Amniotic stem cell (primary cell): ENCODE data around the gene RAB6A.
"Not testable (repeated sequence)": the region's sequence is repeated elsewhere in the genome, so short reads cannot be mapped to it uniquely, and the experiment has no call there.

Experiments
- DNase-seq: peaks from one replicate; lab custom pipeline; 2025; lab: John Stamatoyannopoulos, UW

The RAB6A gene

DNA sequence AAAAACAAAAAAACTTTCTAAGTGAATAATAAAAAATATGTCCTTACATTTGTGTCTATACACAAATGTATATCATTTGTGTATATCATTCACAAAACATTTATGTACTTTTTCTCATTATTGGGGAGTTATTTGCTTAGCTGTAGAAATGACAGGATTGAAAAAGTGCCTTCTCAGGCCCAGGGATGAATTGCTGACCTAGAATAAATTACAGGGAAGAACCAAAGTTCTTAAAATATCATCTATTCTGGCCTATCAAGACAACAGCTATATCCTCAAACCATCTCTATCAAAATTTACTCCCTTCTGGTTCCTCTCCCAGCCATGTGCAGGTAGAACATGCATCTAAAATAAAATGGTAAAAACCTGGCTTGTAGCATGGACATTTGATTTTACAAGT, 1.9 kb upstream of the RAB6A start:
- DNase-seq = no peak

DNA sequence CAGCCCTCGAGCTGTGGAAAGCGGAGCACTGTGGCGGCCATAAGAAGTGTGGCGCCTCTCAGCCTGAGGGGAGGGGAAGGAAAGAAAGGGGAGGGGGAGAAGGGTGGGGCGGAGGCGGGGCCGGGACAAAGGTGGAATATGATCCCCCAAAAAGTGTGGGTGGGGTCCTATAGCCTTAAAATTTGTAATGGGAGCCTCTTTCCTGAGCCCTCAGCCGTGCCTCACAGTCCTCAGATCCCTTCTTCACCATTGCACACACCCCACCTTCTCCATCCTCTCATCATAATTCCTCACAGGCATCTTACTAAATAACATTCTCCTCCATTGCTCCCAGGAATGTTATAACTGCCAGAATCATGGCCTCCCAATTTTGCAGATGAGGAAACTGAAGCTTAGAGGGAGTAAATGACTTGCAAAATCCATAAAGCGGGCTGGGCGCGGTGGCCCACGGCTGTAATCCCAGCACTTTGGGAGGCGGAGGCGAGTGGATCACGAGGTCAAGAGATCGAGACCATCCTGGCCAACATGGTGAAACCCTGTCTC, 600 bp upstream of the RAB6A start:
- no peak for DNase-seq

DNA sequence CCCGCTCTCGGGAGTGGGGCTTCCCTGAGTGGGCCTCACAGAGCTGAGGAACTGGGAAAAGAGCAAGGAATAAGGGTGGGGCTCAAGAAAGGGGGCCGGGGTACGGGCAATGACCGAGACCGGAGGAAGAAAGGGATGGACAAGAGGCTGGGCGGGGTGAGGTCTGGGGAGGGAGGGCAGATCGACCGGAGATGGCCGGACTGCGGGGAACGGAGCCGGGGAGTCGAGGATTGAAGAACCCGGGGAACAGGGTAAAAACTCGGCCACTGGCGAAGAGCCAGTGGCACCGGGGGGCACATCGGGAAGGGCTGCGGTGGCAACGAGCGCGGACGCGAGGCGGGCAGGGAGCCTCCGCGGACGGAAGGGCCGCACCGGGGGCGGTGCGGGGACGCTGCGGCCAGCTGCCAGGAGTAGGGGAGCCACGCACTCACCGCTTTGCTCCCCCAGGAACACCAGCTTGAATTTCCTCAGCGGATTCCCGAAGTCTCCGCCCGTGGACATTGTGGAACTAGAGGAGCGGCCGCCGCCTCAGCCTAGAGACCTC, 667 bp downstream of the RAB6A start:
- DNase-seq = no peak

DNA sequence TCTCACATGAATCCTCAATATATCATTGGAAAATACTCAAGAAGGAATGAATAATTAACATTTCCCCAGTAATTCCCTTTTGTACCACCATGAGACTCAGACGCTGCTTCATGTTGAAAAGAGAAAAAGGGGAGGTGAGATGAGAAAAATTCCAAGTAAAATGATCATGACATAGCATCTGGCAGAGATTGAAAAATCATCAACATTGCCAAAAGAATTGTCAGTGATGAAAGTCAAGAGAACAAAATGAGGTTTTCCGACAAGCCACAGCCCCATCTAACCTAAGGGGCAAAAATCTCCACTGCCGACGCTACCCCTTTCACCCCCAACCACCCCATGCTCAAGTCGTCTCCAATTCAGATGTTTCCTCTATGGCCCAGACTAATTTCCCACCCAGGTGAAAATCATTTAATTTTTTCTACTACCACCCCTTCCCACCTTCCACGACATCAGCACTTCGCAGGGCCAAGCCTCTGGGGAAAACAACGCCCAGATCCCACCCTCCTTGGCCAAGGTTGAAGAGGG, 1.2 kb downstream of the RAB6A start:
- no peak for DNase-seq

DNA sequence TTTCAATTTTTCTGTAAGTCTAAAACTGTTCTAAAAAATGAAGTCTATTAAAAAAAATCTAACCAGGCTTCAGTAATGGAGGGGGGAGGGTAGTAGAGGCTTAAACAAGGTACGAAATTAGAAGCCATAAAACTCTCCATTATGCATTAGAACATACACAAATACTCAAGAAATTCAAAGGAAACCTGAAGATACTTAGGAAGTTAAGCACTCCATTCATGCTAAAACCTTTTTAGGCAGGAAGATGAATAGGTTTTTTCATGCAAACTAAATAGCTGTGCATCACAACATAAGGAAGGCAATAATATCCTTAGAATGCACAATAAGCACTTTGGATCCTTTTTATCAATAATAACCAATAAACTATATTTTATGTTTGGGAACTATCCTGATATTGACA, 2.4 kb downstream of the RAB6A start:
- DNase-seq = no peak

DNA sequence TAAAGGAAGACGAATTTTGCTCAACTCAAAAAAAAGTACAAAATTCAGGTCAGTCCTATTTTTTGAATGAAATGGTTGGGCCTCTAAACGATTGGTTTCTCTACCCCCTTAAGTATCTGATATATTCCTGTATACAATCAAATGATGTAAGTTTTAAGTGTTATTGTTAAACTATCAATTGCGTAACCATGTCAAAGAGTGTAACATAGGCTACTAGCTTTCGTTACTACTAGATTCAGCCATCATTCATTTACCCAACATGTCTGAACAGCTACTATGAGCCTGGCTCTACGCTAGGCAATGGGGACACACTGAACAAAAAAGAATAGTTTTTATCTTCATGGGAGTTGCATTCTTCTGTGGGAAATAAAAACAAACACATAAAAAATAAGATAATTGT, 3.3 kb downstream of the RAB6A start:
- DNase-seq = no peak

DNA sequence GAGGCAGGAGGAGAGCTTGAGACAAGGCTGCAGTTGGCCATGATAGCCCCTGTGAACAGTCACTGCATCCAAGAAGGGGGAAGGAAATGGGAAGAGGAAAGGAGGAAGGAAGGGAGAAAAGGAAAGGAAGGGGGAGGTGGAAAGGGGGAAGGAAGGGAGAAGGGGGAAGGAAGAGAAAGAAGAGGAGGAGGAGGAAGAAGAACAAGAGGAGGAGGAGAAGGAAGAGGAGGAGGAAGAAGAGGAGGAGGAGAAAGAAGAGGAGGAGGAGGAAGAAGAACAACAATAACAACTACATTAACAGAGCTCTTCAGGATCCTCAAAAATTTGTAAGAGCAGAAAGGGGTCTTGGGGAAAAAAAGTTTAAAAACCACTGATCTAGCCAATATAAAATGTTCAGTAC, 5.2 kb downstream of the RAB6A start:
- DNase-seq = no peak

DNA sequence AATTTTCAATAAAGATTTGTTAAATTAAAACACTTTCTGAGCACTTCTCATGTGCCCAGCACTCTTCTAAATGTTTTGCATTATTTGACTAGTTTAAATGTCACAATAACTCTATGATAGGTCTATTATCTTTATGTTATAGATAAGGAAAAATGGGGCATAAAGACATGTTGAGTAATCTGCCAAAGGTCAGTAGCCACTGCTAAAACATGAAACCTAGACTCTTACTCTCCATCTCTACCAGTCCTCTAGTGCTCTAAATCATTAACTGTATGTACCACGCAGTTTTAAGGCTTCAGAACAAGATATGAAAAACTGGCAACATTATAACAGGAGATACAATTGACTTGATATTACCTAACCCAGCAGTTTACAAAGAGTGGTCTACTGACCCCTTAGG, 6.9 kb downstream of the RAB6A start:
- DNase-seq = no peak

DNA sequence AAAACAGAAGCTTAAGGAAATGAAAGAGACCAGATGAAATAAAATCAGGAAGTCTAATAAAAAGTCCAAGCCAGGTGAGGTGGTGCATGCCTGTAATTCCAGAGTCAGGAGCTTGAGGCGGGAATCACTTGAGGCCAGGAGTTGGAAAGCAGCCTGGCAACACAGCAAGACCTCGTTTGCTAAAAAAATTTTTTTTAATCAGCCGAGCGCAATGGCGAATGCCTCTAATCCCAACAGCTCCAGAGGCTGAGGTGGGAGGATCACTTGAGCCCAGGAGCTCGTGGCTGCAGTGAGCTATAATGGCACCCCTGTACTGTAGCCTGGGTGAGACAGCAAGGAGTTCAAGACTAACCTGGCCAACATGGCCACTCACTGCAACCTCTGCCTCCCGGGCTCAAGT, 8.0 kb downstream of the RAB6A start:
- DNase-seq = no peak

DNA sequence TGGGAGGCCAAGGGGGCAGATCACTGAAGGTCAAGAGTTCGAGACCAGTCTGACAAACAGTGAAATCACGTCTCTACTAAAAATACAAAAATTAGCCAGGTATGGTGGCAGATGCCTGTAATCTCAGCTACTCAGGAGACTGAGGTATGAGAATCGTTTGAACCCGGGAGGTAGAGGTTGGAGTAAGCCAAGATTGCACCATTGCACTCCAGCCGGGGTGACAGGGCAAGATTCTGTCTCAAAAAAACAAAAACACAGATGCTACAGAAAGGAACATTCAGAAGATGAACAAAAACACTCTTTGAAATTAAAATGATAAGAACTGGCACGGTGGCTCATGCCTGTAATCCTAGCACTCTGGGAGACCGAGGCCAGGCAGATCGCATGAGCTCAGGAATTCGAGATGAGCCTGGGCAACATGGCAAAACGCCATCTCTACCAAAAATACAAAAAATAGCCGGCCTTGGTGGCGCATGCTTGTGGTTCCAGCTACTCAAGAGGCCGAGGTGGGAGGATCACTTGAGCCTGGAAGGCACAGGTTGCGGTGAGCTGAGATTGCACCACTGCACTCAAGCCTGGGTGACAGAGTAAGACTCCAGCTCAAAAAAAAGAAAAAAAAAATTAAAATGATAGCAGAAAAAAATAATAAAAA, 8.5 kb downstream of the RAB6A start:
- no peak for DNase-seq

DNA sequence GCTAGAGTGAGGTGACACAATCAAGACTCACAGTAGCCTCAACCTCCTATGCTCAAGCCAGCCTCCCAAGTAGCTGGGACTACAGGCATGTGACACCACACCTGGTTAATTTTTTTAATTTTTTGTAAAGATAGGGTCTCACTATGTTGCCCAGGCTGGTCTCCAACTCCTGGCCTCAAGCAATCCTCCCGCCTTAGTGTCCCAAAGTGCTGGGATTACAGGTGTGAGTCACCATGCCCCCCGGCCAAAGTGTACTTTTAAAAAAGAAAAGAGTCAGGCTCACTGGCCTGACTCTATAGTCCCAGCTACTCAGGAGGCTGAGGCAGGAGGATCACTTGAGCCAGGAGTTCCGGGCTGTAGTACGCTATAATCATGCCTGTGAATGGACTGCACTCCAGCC, 10.0 kb downstream of the RAB6A start:
- not testable (repeated sequence) for DNase-seq

DNA sequence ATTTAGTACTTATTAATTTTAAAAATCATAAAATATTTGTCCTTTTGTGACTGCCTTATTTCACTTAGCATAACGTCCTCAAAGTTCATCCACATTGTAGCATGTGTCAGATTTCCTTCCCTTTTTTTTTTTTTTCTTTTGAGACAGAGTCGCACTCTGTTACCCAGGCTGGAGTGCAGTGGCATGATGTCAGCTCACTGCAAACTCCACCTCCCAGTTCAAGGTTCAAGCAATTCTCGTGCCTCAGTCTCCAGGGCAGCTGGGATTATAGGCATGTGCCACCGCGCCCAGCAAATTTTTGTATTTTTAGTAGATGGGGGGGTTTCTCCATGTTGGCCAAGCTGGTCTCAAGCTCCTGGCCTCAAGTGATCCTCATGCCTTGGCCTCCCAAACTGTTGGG, 10.6 kb downstream of the RAB6A start:
- no peak for DNase-seq

DNA sequence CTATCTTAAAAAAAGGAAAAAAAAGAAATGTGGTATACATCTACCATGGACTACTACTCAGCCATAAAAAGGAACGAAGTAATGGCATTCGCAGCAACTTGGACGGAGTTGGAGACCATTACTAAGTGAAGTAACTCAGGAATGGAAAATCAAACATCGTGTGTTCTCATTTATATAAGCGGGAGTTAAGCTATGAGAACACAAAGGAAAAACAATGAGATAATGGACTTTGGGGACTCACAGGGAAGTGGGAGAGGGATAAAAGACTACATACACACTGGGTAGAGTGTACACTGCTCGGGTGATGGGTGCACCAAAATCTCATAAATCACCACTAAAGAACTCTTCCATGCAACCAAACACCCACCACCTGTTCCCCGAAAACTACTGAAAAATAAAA, 11.8 kb downstream of the RAB6A start:
- no peak for DNase-seq

DNA sequence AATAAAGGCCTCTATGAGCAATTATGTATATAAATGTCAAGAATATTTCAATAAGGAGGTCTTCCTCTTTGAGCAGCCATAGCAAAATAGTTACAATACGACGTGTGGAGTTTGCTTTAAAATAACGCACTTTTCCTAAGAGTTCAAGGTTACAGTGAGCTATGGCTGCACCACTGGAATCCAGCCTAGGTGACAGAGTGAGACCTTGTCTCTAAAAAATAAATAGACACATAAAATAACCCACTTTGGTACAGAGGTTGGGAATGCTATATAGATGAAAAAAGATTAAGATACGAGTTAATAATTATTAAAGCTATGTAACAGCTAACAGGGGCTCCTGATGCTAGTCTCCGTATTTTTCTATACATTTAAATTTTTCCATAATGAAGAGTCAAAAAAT, 12.6 kb downstream of the RAB6A start:
- no peak for DNase-seq

DNA sequence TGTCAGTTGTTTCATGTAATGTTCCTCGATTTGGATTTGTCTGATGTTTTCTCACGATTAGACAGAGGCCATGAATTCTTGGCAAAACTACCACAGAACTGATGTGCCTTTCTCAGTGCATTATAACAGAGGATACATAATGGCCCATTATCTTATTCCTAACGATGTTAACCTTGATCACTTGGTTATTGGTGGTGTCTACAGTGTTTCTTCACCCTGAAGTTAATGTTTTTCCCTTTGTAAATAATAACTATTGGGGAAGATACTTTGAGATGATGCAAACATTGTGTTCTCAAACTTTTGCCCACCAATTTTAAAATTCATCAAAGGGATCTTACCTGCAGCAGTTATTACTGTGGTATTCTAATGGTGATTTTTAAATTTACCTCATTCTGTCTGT, 13.1 kb downstream of the RAB6A start:
- DNase-seq = no peak

DNA sequence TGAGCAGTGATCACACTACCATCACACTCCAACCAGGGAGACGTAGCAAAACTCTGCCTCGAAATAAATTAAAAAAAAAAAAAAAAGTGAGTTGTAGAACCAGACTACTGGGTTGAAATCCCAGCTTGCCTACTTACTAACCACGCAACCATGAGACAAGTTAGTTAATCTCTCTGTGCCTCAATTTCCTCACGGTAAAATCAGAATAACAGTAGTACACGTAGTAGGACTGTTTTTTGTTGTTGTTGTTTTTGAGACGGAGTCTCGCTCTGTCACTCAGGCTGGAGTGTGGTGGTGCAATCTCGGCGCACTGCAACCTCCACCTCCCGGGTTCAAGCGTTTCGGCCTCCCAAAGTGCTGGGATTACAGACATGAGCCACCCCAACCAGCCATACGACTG, 14.2 kb downstream of the RAB6A start:
- no peak for DNase-seq

DNA sequence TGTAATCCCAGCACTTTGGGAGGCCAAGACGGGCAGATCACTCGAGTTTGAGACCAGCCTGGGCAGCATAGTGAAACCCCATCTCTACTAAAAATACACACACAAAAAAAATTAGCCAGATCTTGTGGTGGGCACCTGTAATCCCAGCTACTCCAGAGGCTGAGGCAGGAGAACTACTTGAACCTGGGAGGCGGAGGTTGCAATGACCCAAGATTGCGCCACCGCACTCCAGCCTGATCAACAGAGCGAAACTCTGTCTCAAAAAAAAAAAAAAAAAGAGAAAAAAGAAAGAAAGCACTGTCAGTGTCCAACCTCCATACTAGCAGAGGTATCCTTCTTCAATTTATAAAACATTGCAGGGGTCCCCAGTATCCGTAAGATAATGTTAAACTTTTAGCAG, 17.8 kb downstream of the RAB6A start:
- DNase-seq = no peak

DNA sequence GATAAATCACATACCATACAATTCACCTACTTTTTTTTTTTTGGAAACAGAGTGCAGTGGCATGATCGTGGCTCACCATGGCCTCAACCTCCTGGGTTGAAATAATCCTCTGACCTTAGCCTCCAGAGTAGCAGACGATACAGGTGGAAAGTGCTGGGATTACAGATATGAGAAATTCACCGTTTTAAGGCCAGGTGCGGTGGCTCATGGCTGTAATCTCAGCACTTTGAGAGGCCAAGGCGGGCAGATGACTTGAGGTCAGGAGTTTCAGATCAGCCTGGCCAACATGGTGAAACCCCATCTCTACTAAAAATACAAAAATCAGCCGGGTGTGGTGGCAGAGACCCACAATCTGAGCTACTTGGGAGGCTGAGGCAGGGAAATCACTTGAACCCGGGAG, 24.9 kb downstream of the RAB6A start:
- DNase-seq = not testable (repeated sequence)

DNA sequence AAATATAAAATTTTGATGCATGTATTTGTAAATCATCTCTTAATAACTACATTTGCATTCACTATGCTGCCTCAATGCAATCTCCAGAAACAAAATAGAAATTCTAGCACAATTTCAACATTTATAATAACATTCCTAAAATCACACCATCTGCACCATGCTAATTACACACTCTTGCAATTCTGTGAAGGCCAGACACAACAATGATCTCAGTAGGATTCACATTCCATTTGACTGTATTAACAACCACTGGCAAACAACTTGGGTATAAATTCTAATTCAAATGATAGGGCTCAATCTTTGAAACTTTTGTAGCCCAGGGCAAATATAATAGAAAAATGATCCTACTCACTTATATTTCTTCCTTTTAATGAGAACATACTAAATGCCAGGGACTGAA, 25.9 kb downstream of the RAB6A start:
- DNase-seq = no peak

DNA sequence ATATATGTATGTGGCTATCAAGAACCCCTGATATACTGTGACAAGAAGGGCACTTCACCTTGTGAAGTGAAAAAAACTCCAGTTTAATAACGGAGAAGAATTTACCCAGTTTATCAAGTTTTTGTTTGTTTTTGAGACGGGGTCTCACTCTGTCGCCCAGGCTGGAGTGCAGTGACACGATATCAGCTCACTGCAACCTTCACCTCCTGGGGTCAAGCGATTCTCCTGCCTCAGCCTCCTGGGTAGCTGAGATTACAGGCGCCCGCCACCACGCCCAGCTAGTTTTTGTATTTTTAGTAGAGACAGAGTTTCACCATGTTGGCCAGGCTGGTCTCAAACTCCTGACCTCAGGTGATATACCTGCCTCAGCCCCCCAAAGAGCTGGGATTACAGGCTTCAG, 26.9 kb downstream of the RAB6A start:
- not testable (repeated sequence) for DNase-seq

DNA sequence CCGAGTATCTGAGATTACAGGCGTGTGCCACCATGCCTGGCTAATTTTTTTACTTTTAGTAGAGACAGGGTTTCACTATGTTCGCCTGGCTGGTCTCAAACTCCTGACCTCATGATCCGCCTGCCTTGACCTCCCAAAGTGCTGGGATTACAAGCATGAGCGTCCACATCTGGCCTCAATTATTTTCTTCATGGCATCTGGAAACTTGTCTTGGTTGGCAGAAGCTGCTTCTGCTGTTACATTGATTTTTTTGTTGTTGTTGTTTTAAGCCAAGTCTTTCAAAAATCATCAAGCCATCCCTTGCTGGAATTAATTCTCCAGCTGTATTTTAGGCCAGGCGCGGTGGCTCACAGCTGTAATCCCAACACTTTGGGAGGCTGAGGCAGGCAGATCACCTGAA, 27.9 kb downstream of the RAB6A start:
- DNase-seq = not testable (repeated sequence)

DNA sequence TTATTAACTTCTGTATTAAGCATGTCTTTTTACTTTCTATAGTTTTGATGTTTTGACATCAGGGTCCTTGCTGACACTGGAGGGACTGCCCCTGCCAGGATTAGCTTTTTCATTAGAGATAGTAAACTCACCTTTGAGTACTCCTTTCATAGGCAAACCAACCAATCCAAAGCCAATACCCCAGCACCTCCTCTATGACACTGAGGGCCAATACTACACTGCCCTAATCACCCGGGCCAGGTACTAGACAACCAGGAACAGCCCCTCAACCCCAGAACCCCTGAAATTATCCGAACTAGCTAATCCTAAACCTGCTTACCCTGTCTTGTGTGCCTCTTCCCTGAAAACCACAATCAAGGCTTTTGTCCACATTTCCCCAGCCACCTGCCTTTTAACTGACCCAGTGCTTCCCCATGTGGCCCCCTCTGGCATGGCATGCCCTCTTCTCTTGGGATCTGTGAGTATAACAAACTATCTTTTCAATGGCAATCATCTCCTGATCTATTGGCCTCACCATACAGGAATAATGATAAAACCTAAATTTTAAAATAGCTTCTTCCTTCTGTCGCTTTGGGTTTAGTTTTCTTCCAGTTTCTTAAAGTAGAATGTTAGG, 31.2 kb downstream of the RAB6A start:
- DNase-seq = no peak

DNA sequence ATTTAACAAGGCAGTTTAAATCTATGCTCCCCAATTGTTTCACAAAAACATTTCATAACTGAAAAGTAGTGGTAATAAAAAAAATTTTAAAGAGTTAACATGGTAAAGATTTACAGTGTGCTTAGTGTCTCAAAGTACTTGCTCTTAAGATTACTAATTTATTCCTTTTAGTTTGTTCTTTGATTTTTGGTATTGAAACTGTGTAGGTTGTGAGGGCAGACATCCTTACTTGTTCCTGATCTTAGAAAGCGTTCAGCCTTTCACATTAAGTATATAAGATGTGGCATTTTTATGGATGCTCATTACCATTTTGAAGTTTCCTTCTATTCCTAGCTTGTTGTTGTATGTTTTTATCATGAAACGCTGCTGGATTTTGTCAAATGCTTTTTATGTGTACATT, 32.9 kb downstream of the RAB6A start:
- DNase-seq = no peak

DNA sequence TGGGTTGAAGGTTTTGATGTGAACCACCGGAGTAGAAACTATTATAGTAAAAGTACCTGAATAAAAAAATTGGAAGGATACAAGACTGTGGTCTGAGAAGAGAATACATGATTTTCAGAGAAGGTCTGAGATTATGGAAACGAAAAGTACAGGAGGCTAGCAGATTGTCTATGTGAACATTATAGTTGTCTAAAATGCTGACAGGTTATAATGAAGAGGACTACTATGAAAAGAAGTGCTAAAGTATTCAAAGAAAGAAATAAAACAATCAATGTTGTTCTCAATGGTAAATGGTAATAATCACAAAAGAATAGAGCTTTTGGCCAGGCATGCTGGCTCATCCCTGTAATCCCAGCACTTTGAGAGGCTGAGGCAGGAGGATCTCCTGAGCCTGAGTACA, 34.0 kb downstream of the RAB6A start:
- no peak for DNase-seq
